ENCODE data around the gene RAB3C.

- TF ChIP-seq CTCF (conservative IDR thresholded peaks at IDR 0.05 in 1 of 2, IDR thresholded peaks at IDR 0.05 in 1 of 2; ENCODE audit: extremely low read depth in 1 of 2, insufficient read depth in 1 of 2, low read depth in 1 of 2, low read length in 2 of 2) (no peak), EZH2 (IDR thresholded peaks at IDR 0.05; ENCODE audit: borderline replicate concordance, low read length) (no peak)
Observed at GRCh38 chr5:58852566-58852965, 269.7 kb downstream of the RAB3C start.

Data from mammary epithelial cell (primary cell).